Body of pancreas (tissue), 4 donors: Measurements from ENCODE around the gene GPRC5B. TPM values are rescaled to one million over a fixed set of nuclear protein-coding genes. Genes with fewer than 3 reads are reported as not detected.

ENCODE experiments used
- ATAC-seq: fragments of 150-250 bp; one replicate; pipeline ENCODE4 v1.9.1; 2016
- DNase-seq, 4 donors: peaks; one replicate each; pipeline ENCODE4 v3.0.0-alpha.2; 2019
- H3K27ac ChIP-seq, 4 donors: fragments of 200-600 bp; sonication (generic); 1 replicate in 3 of 4; 2 replicates in 1 of 4; pipeline versions ENCODE4 v1.5.1 to v1.6.1; 2016 to 2019; ENCODE audit warnings: mild to moderate bottlenecking in 1 of 4, mixed read lengths in 1 of 4, moderate library complexity in 1 of 4
- H3K27me3 ChIP-seq, 2 donors: fragments of 200-600 bp; sonication (generic); one replicate each; pipeline ENCODE4 v1.6.0; 2016; ENCODE audit warnings: mild to moderate bottlenecking in 1 of 2
- H3K36me3 ChIP-seq, 2 donors: fragments of 200-600 bp; sonication (generic); replicated peaks in 1 of 2; 2 replicates each; pipeline ENCODE4 v1.5.1; 2016; ENCODE audit warnings: low read depth in 2 of 2; ENCODE audit not compliant: insufficient read depth in 1 of 2
- H3K4me1 ChIP-seq: fragments of 200-600 bp; sonication (generic); one replicate; pipeline ENCODE4 v1.6.0; 2016
- H3K4me3 ChIP-seq, 2 donors: fragments of 200-600 bp; sonication (generic); 1 replicate in 1 of 2; 2 replicates in 1 of 2; pipeline ENCODE4 v1.5.1; 2016 to 2019
- H3K9me3 ChIP-seq, 3 donors: fragments of 200-600 bp; sonication (generic); 1 replicate in 2 of 3; 2 replicates in 1 of 3; pipeline ENCODE4 v1.5.1; 2016
- POLR2A ChIP-seq, 3 donors: fragments of 450-650 bp; IDR thresholded peaks; one replicate each; pipeline ENCODE4 v1.6.1; 2016; ENCODE audit warnings: antibody characterized with exemption in 3 of 3, mild to moderate bottlenecking in 2 of 3
- WGBS, 2 donors: methylation state at CpG; one replicate each; pipeline ENCODE4 v1.1.5; 2017; 5-methylcytosine and 5-hydroxymethylcytosine counted together
- intact Hi-C: fragments of 100-400 bp; cut with DNase I; formaldehyde crosslinking; loops from one replicate; pipeline ENCODE4 v1.15.1; 2023
- total RNA-seq, 2 donors: library from RNA; depleted of rRNA; stranded (reverse); fragments of >200 nt; gene quantifications; one replicate each; pipeline ENCODE4 v1.1.0, GENCODE V29; 2016
- TF ChIP-seq, protein P1 (sequence below), 7 experiments: fragments of 450-650 bp in 4 of 7; fragments of 200-600 bp in 3 of 7; sonication (generic) in 3 of 7; IDR thresholded peaks; one replicate each; pipeline ENCODE4 v1.5.1; 2016 to 2019; ENCODE audit warnings: antibody characterized with exemption in 7 of 7

The GPRC5B gene
- total RNA-seq, 2 donors from 2014 or later: 27.7 to 31.6 TPM

- Histone ChIP-seq H3K27me3 (no peaks in the 10 kb centered on the region), H3K27ac (no peak overlapping the region), H3K9me3 (no peaks in the 10 kb centered on the region), H3K4me1 (no peaks in the 10 kb centered on the region), H3K4me3 (no peak overlapping the region), H3K36me3 (no peaks in the 10 kb centered on the region)
- WGBS, 2 donors: 87 to 95% methylated on average over 12 of the region's 12 CpGs
- TF ChIP-seq, protein P1, sequence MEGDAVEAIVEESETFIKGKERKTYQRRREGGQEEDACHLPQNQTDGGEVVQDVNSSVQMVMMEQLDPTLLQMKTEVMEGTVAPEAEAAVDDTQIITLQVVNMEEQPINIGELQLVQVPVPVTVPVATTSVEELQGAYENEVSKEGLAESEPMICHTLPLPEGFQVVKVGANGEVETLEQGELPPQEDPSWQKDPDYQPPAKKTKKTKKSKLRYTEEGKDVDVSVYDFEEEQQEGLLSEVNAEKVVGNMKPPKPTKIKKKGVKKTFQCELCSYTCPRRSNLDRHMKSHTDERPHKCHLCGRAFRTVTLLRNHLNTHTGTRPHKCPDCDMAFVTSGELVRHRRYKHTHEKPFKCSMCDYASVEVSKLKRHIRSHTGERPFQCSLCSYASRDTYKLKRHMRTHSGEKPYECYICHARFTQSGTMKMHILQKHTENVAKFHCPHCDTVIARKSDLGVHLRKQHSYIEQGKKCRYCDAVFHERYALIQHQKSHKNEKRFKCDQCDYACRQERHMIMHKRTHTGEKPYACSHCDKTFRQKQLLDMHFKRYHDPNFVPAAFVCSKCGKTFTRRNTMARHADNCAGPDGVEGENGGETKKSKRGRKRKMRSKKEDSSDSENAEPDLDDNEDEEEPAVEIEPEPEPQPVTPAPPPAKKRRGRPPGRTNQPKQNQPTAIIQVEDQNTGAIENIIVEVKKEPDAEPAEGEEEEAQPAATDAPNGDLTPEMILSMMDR (IDR thresholded peaks at IDR 0.05): no peak
- TF ChIP-seq POLR2A (IDR thresholded peaks at IDR 0.05): no peak
- no peak for ATAC-seq
- intact Hi-C loops: no loop called here
- no peak for DNase-seq
These were observed 8.3 kb upstream of the GPRC5B start for GRCh38 chr16:19892902-19893301.

DNA sequence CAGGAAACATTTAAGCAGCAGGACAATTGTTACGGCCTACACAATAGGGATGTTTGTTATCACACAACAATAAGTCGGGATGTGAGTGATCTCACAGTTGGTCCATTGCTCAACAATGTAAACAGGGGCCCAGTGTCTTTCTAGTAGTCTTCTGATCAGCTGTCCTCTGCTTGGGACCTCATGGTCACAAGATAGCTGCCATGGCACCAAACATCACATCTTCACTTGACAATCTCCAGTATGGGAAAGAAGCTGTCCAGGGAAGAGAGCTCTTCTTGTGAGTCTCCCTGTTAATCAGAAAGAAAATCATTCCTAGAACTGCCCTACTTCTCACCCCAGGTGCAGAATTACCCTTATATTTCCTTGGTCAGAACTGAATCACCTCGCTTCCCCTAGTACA lies 6.3 kb upstream of the GPRC5B start:
- Histone ChIP-seq H3K9me3 (no peaks in the 10 kb centered on the region), H3K27me3 (no peaks in the 10 kb centered on the region), H3K36me3 (no peaks in the 10 kb centered on the region), H3K4me1 (peaks cover 3% of the 10 kb centered on the region), H3K27ac (no peak overlapping the region), H3K4me3 (no peak overlapping the region)
- DNase-seq (no peak), ATAC-seq (no peak)
- intact Hi-C loops: no loop called here
- 91 to 93% methylated on average over 3 of the region's 3 CpGs for WGBS, 2 donors
- TF ChIP-seq POLR2A (IDR thresholded peaks at IDR 0.05): no peak
- TF ChIP-seq, protein P1 (IDR thresholded peaks at IDR 0.05): no peak

DNA sequence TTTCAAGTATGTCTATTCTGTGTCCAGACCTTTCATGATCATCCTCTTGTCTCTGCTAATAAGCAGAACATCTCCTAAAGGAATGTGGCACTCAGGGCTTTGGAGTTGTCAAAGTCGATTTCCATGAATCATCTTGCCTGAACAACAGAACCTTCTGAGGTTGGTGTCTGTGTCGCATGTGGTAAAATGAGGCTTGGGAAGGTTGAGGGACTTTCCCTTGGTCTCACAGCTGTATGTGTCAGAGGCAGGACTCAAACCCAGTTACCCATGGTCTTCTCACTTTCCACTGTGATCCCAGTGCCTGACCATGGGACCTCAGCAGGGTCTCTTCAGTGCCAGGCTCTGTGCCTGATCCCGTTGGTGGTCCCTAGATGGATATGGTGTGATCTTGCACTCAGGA lies 4.2 kb upstream of the GPRC5B start:
- TF ChIP-seq, protein P1 (IDR thresholded peaks at IDR 0.05): no peak
- TF ChIP-seq POLR2A (IDR thresholded peaks at IDR 0.05): no peak
- Histone ChIP-seq H3K4me1 (peaks cover 13% of the 10 kb centered on the region), H3K27me3 (no peaks in the 10 kb centered on the region), H3K9me3 (no peaks in the 10 kb centered on the region), H3K27ac (no peak overlapping the region), H3K36me3 (no peaks in the 10 kb centered on the region), H3K4me3 (no peak overlapping the region)
- 57 to 58% methylated on average over 3 of the region's 3 CpGs for WGBS, 2 donors
- intact Hi-C loops: loop anchor here (5.0 kb wide), 1 partner anchor 287 kb away; no protein-coding TSS in a partner anchor
- no peak for ATAC-seq
- DNase-seq: no peak

GRCh38 chr16:19886073-19886941 lies 1.7 kb upstream of the GPRC5B start:
- Histone ChIP-seq H3K36me3 (no peaks in the 10 kb centered on the region), H3K4me3 (no peak overlapping the region), H3K27ac (no peak overlapping the region), H3K4me1 (peaks cover 22% of the 10 kb centered on the region), H3K27me3 (no peaks in the 10 kb centered on the region), H3K9me3 (no peaks in the 10 kb centered on the region)
- TF ChIP-seq POLR2A (IDR thresholded peaks at IDR 0.05): no peak
- TF ChIP-seq, protein P1 (IDR thresholded peaks at IDR 0.05): peak; percentile 99 to 100 (median 99)
- WGBS, 2 donors: 9 to 10% methylated on average over 16 to 20 of the region's 20 CpGs
- DNase-seq (peak; percentile 78 to 86 (median 82)), ATAC-seq (peak; percentile 57)
- intact Hi-C loops: loop anchor here (5.0 kb wide), 1 partner anchor 284 kb away; no protein-coding TSS in a partner anchor
